ENCODE data around the gene HSF4. TPM values are rescaled to one million over a fixed set of nuclear protein-coding genes. Genes with fewer than 3 reads are reported as not detected.

HSF4 gene
- total RNA-seq, 1 experiment from 2014 or later = 1.2 TPM

DNA sequence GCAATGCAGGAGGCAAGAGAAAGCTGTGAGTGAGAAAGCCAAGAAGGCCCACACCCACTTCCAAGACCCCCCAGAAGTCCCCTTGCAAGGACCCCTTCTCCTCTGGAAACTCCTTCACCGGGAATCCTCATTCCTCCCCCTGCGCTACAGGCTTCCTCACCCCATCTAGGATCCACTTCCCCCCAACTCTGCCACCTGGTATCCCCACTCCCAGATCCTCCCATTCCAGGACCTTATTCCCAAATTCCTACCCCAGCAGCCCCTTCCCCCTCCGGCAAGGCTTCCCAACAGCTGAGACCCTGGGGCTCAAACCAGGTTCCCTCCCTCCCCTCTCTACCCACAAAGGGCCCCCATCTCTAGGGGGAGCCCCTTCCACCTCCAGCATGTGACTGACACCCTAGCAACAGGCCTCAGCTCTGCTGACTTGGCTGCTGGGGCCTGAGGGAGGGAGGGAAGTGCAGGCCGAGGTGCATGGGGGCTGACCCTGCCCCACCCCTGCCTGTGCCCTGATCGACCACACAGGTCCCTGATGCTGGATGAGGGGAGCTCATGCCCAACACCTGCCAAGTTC is 2.1 kb downstream of the HSF4 start:
- H3K23ac ChIP-seq (ENCODE audit: insufficient read length, low read depth, low read length) = no peak overlapping the region
- no peak overlapping the region for H3T11ph ChIP-seq (ENCODE audit: low read length)
- H2BK120ac ChIP-seq (ENCODE audit: low read depth, low read length, poor library complexity, severe bottlenecking) = no peak overlapping the region
- DNase-seq = no peak
- TF ChIP-seq, protein P1, sequence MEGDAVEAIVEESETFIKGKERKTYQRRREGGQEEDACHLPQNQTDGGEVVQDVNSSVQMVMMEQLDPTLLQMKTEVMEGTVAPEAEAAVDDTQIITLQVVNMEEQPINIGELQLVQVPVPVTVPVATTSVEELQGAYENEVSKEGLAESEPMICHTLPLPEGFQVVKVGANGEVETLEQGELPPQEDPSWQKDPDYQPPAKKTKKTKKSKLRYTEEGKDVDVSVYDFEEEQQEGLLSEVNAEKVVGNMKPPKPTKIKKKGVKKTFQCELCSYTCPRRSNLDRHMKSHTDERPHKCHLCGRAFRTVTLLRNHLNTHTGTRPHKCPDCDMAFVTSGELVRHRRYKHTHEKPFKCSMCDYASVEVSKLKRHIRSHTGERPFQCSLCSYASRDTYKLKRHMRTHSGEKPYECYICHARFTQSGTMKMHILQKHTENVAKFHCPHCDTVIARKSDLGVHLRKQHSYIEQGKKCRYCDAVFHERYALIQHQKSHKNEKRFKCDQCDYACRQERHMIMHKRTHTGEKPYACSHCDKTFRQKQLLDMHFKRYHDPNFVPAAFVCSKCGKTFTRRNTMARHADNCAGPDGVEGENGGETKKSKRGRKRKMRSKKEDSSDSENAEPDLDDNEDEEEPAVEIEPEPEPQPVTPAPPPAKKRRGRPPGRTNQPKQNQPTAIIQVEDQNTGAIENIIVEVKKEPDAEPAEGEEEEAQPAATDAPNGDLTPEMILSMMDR (conservative IDR thresholded peaks at IDR 0.05) = no peak
- H4K20me1 ChIP-seq (ENCODE audit: control insufficient read depth, insufficient read depth, insufficient read length) = no peaks in the 10 kb centered on the region
- H3K9me3 ChIP-seq (ENCODE audit: control insufficient read depth, low read depth, low read length) = no peaks in the 10 kb centered on the region
- H3K79me2 ChIP-seq (ENCODE audit: insufficient read depth, low read length) = no peaks in the 10 kb centered on the region
- Mint-ChIP-seq H3K36me3 (ENCODE audit: insufficient read depth in 1 of 3, low read depth in 3 of 3) (no peaks in the 10 kb centered on the region; a peak in 1 of 7 replicates), H3K4me1 (peaks cover 23 to 59% of the 10 kb centered on the region in 2 experiments), H3K9me3 (peaks cover 3% of the 10 kb centered on the region in 2 experiments; a peak in 2 of 5 replicates), H3K4me3 (peak overlapping the region in 1 of 2 experiments; percentile 66; a peak in 1 of 5 replicates), H3K27me3 (ENCODE audit: low read depth) (peaks cover 92% of the 10 kb centered on the region), H3K27ac (no peak overlapping the region)
- H4K8ac ChIP-seq (replicated peaks; ENCODE audit: insufficient read length, low read depth, low read length) = no peak overlapping the region
- H2AK5ac ChIP-seq (ENCODE audit: insufficient read length, low read length) = no peak overlapping the region
- H3K27me3 ChIP-seq (ENCODE audit: insufficient read depth, low read length) = peaks cover 84% of the 10 kb centered on the region
- no peak overlapping the region for H3K27ac ChIP-seq (ENCODE audit: insufficient read length, low read depth, low read length)
- no peaks in the 10 kb centered on the region for H3K79me1 ChIP-seq (ENCODE audit: insufficient read depth, low read depth, low read length, poor library complexity, severe bottlenecking)
- H2AFZ ChIP-seq (ENCODE audit: low read length) = no peak overlapping the region
- no peak overlapping the region for H4K91ac ChIP-seq (ENCODE audit: insufficient read length, low read depth, low read length)
- no peak overlapping the region for H2BK5ac ChIP-seq (ENCODE audit: insufficient read length, low read length)
- no peak overlapping the region for H3K18ac ChIP-seq (ENCODE audit: insufficient read length, low read depth, low read length)
- no CpG with 5 or more reads among the region's 5 CpGs for WGBS (ENCODE audit: extremely low coverage, insufficient read length, low lambda C conversion rate)
- H2BK15ac ChIP-seq (ENCODE audit: low read depth, low read length) = no peak overlapping the region
- no peak overlapping the region for H3K14ac ChIP-seq (ENCODE audit: insufficient read depth, low read length)
- peaks cover 4% of the 10 kb centered on the region; the same call in 1 of the 2 replicates for H3K4me1 ChIP-seq (ENCODE audit: insufficient read depth, low read length)
- no peak overlapping the region for H2BK20ac ChIP-seq (ENCODE audit: low read depth, low read length, poor library complexity, severe bottlenecking)
- no peak overlapping the region for H3K56ac ChIP-seq (ENCODE audit: insufficient read length, low read depth, low read length)
- H3K9ac ChIP-seq (ENCODE audit: extremely low read depth, insufficient read length, low read length) = no peak overlapping the region
- peaks cover 14% of the 10 kb centered on the region for H3K23me2 ChIP-seq (ENCODE audit: insufficient read length, low read depth, low read length, poor library complexity, severe bottlenecking)
- H2BK12ac ChIP-seq (ENCODE audit: insufficient read length, low read depth, low read length) = no peak overlapping the region
- H4K5ac ChIP-seq (ENCODE audit: insufficient read length, low read depth, low read length) = no peak overlapping the region
- H3K4ac ChIP-seq (ENCODE audit: low read depth, low read length) = no peak overlapping the region
- no peak overlapping the region for H3K4me2 ChIP-seq (ENCODE audit: insufficient read depth, insufficient read length, low read length)

Data from H9 (cell line).